NK-92 treated with Interleukin-12 subunit alpha and Interleukin-12 subunit beta, amount 100 ng/mL, for 24 hours (cell line): Measurements from ENCODE around the gene LMNTD1.
"Not testable (repeated sequence)": the region's sequence is repeated elsewhere in the genome, so short reads cannot be mapped to it uniquely, and the experiment has no call there.

Source experiments
- DNase-seq: peaks from one replicate; lab custom pipeline; 2025; lab: John Stamatoyannopoulos, UW

LMNTD1 gene

GRCh38 chr12:25433024-25433423 is 120.1 kb downstream of the LMNTD1 start:
- DNase-seq: no peak

GRCh38 chr12:25427337-25428249 is 125.5 kb downstream of the LMNTD1 start:
- no peak for DNase-seq

- DNase-seq: not testable (repeated sequence)
These were observed 126.3 kb downstream of the LMNTD1 start for GRCh38 chr12:25426821-25427220.
